Smooth muscle cell (in vitro differentiated cells): ENCODE measurements around the gene TTC27. TPM values are rescaled to one million over a fixed set of nuclear protein-coding genes. Genes with fewer than 3 reads are reported as not detected.

Experiments
- DNase-seq: peaks from one replicate; lab custom pipeline; 2025; ENCODE audit not compliant: unreplicated experiment; lab: John Stamatoyannopoulos, UW
- H2AFZ ChIP-seq: fragments of 200-600 bp; sonication (generic); 2 replicates; pipeline ENCODE4 v1.6.0; 2016; ENCODE audit warnings: antibody characterized with exemption, low read depth, mild to moderate bottlenecking
- H3F3A ChIP-seq: fragments of 200-600 bp; sonication (generic); 2 replicates; pipeline ENCODE4 v1.6.0; 2017; ENCODE audit warnings: antibody characterized with exemption, low read depth
- H3K27ac ChIP-seq: fragments of 200-600 bp; sonication (generic); 2 replicates; pipeline ENCODE4 v1.5.1; 2016; ENCODE audit warnings: low read depth, mild to moderate bottlenecking
- H3K27me3 ChIP-seq: fragments of 200-600 bp; sonication (generic); 2 replicates; pipeline ENCODE4 v1.6.1; 2016; ENCODE audit warnings: low read depth, mild to moderate bottlenecking
- H3K36me3 ChIP-seq: fragments of 200-600 bp; sonication (generic); 2 replicates; pipeline ENCODE4 v1.5.1; 2016; ENCODE audit warnings: low read depth
- H3K4me1 ChIP-seq: fragments of 200-600 bp; sonication (generic); 2 replicates; pipeline ENCODE4 v1.5.1; 2016; ENCODE audit warnings: low read depth
- H3K4me2 ChIP-seq: fragments of 200-600 bp; sonication (generic); 2 replicates; pipeline ENCODE4 v1.6.0; 2016; ENCODE audit warnings: mild to moderate bottlenecking
- H3K4me3 ChIP-seq: fragments of 200-600 bp; sonication (generic); 2 replicates; pipeline ENCODE4 v1.5.1; 2016; ENCODE audit warnings: mild to moderate bottlenecking
- H3K79me2 ChIP-seq: fragments of 200-600 bp; sonication (generic); 2 replicates; pipeline ENCODE4 v1.6.0; 2016; ENCODE audit warnings: low read depth, mild to moderate bottlenecking
- H3K9ac ChIP-seq: fragments of 200-600 bp; sonication (generic); 2 replicates; pipeline ENCODE4 v1.6.0; 2016; ENCODE audit warnings: low read depth
- H3K9me3 ChIP-seq: fragments of 200-600 bp; sonication (generic); replicated peaks from 2 replicates; pipeline ENCODE4 v1.5.1; 2016; ENCODE audit warnings: low read depth
- H4K20me1 ChIP-seq: fragments of 200-600 bp; sonication (generic); 2 replicates; pipeline ENCODE4 v1.6.0; 2016; ENCODE audit warnings: low read depth
- WGBS: methylation state at CpG from one replicate; pipeline ENCODE4 v1.1.7; 2016; ENCODE audit warnings: low lambda C conversion rate; 5-methylcytosine and 5-hydroxymethylcytosine counted together
- polyA plus RNA-seq: library from polyadenylated mRNA; unstranded; fragments of >200 nt; fragmentation: Nextera tagmentation; extraction: Ambion mirVana; gene quantifications from 2 replicates; pipeline ENCODE4 v1.2.1, GENCODE V29; 2016
- total RNA-seq: library from RNA; depleted of rRNA; stranded (reverse); fragments of >200 nt; gene quantifications from 2 replicates; pipeline ENCODE4 v1.2.3, GENCODE V29; 2014
- TF ChIP-seq, protein P1 (sequence below): fragments of 200-600 bp; sonication (generic); IDR thresholded peaks from 2 replicates; pipeline ENCODE4 v1.5.1; 2017; ENCODE audit warnings: borderline replicate concordance, mild to moderate bottlenecking, antibody characterized with exemption; ENCODE audit not compliant: insufficient read depth, poor library complexity, severe bottlenecking

Gene TTC27
- total and polyA plus RNA-seq, 2 experiments from 2014 or later: 9.2 to 12.1 TPM

DNA sequence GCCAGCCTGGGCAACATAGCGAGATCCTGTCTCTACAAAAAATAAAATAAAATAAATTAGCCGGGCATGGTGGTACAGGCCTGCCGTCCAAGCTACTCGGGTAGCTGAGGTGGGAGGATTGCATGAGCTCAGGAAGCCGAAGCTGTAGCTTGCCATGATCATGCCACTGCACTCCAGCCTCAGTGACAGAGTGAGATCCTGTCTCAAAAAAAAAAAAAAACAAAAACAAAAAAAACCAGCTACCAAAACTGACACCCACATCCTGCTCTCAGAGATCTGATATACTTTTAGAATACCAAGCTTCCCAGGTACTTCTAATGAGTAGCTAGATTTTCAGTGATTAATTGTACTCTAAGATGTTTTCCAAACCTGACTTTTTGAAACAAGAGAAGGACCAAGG, 74.0 kb downstream of the TTC27 start:
- Histone ChIP-seq H3K36me3 (peaks cover 4% of the 10 kb centered on the region), H3K9ac (no peak overlapping the region), H3K4me3 (no peak overlapping the region), H3K27me3 (no peaks in the 10 kb centered on the region), H3K27ac (no peak overlapping the region), H3K4me1 (no peaks in the 10 kb centered on the region), H3F3A (no peaks in the 10 kb centered on the region), H3K79me2 (no peaks in the 10 kb centered on the region), H4K20me1 (no peaks in the 10 kb centered on the region), H3K9me3 (no peaks in the 10 kb centered on the region), H2AFZ (no peak overlapping the region), H3K4me2 (no peak overlapping the region)
- no peak for DNase-seq
- TF ChIP-seq, protein P1, sequence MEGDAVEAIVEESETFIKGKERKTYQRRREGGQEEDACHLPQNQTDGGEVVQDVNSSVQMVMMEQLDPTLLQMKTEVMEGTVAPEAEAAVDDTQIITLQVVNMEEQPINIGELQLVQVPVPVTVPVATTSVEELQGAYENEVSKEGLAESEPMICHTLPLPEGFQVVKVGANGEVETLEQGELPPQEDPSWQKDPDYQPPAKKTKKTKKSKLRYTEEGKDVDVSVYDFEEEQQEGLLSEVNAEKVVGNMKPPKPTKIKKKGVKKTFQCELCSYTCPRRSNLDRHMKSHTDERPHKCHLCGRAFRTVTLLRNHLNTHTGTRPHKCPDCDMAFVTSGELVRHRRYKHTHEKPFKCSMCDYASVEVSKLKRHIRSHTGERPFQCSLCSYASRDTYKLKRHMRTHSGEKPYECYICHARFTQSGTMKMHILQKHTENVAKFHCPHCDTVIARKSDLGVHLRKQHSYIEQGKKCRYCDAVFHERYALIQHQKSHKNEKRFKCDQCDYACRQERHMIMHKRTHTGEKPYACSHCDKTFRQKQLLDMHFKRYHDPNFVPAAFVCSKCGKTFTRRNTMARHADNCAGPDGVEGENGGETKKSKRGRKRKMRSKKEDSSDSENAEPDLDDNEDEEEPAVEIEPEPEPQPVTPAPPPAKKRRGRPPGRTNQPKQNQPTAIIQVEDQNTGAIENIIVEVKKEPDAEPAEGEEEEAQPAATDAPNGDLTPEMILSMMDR: no peak
- WGBS: 89% methylated on average over 5 of the region's 5 CpGs

DNA sequence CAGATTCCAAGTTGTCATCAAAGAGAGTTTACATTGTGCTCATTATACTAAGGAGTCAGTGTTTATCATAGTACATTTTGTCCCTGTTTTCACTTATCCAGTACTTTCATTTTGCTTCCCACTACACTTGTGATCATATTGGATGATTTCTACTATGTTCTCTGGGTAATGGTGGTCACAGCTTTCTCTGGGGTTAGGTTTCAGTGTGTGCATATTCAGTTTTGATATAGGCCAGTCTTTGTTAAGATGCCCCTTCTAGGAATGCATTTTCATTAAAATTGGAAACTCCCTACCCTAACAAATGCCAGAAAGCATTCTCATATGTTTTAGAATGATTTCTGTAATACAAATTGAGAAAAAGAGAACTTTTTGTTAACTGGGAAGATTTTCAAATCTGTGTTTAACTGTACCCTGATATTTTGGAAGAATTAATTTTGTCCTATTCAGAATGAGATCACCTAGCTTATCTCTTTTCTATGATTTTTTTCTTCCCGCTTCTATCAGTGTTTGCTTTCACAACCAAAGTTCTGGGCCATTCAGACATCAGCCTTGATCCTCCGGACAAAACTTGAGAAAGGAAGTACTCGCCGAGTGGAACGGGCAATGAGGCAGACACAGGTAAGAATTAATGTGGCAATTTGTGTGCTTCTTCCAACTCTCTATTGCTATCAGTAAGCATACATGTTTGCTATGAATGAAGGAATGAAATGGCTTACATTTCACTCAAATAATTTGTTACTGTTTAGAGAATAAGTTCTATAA, 74.6 kb downstream of the TTC27 start:
- Histone ChIP-seq H2AFZ (no peak overlapping the region), H3K4me3 (no peak overlapping the region), H3K27me3 (no peaks in the 10 kb centered on the region), H3K4me1 (no peaks in the 10 kb centered on the region), H3K9ac (no peak overlapping the region), H3K27ac (no peak overlapping the region), H3K36me3 (peaks cover 4% of the 10 kb centered on the region), H4K20me1 (no peaks in the 10 kb centered on the region), H3F3A (no peaks in the 10 kb centered on the region), H3K79me2 (no peaks in the 10 kb centered on the region), H3K4me2 (no peak overlapping the region), H3K9me3 (no peaks in the 10 kb centered on the region)
- WGBS: 87% methylated on average over 5 of the region's 5 CpGs
- no peak for DNase-seq
- TF ChIP-seq, protein P1: no peak

DNA sequence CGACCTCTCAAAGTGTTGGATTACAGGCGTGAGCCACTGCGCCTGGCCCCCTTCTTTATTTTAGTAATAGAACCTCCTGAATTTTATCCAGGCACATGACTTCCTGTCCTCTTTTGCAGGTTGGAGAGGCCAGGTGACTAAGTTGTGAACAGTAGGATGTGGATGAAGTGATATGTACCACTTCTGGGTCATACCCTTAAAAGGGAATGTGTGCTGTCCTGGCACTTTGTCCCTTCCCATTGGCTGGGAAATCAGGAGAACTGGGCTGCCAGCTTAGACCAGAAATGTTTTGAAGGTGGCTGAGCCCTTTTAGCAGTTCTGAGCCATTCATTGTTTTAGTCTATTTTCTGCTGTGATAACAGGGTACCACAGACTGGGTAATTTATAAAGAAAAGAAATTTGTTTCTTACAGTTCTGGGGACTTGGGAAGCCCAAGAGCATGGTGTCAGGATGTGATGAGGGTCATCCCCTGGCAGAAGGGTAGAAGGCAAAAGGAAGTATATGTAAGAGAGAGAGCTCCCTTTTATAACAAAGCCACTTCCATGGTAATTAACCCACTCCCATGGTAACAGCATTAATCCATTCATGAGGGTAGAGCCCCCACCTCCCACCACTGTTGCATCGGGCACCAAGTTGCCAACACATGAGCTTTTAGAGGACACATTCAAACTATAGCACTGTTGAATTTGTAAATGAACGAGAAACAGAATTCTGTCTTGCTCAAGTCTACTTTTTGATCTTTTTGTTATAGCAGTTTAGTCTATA, 79.1 kb downstream of the TTC27 start:
- Histone ChIP-seq H3K4me3 (no peak overlapping the region), H3K36me3 (peaks cover 4% of the 10 kb centered on the region), H3K79me2 (no peaks in the 10 kb centered on the region), H3K9me3 (no peaks in the 10 kb centered on the region), H3K4me2 (no peak overlapping the region), H3K4me1 (no peaks in the 10 kb centered on the region), H4K20me1 (no peaks in the 10 kb centered on the region), H3F3A (no peaks in the 10 kb centered on the region), H3K27me3 (no peaks in the 10 kb centered on the region), H3K9ac (no peak overlapping the region), H2AFZ (no peak overlapping the region), H3K27ac (no peak overlapping the region)
- no peak for DNase-seq
- TF ChIP-seq, protein P1: no peak
- 93% methylated on average over 5 of the region's 5 CpGs for WGBS

GRCh38 chr2:32711219-32711618, 83.4 kb downstream of the TTC27 start:
- H3K27me3 ChIP-seq: no peaks in the 10 kb centered on the region
- TF ChIP-seq, protein P1: no peak
- no peak overlapping the region for H3K4me3 ChIP-seq
- H2AFZ ChIP-seq: no peak overlapping the region
- no peak for DNase-seq
- H3K79me2 ChIP-seq: no peaks in the 10 kb centered on the region
- H3K36me3 ChIP-seq: peaks cover 4% of the 10 kb centered on the region
- H3F3A ChIP-seq: no peaks in the 10 kb centered on the region
- H3K9ac ChIP-seq: no peak overlapping the region
- H3K27ac ChIP-seq: no peak overlapping the region
- no peaks in the 10 kb centered on the region for H3K4me1 ChIP-seq
- no peaks in the 10 kb centered on the region for H4K20me1 ChIP-seq
- 85% methylated on average over 4 of the region's 4 CpGs for WGBS
- no peaks in the 10 kb centered on the region for H3K9me3 ChIP-seq
- no peak overlapping the region for H3K4me2 ChIP-seq
